Pancreas (tissue), 10 donors: ENCODE data around the gene MAP7. TPM values are rescaled to one million over a fixed set of nuclear protein-coding genes. Genes with fewer than 3 reads are reported as not detected.
"Not testable (repeated sequence)": the region's sequence is repeated elsewhere in the genome, so short reads cannot be mapped to it uniquely, and the experiment has no call there.

ENCODE experiments used
- ATAC-seq, 4 donors: fragments of 200-7000 bp; cut with Tn5 transposase; one replicate each; pipeline versions ENCODE4 v1.8.0 to v1.9.1; 2020; ENCODE audit warnings: mild to moderate bottlenecking in 4 of 4, moderate library complexity in 4 of 4
- DNase-seq, 6 donors: peaks; one replicate each; pipeline ENCODE4 v3.0.0-alpha.2; 2020
- FAIRE-seq: peaks from 2 replicates; lab custom pipeline; 2012; peaks lifted over from hg19 to GRCh38; lab: Jason Lieb, UNC
- H3K27ac ChIP-seq, 4 donors: fragments of 200-600 bp; sonication (generic); 1 replicate in 3 of 4; 2 replicates in 1 of 4; pipeline versions ENCODE4 v1.5.0 to v1.8.0; 2020
- H3K27me3 ChIP-seq, 4 donors: fragments of 200-600 bp; one replicate each; pipeline ENCODE4 v1.8.0; 2021
- H3K36me3 ChIP-seq, 3 donors: fragments of 200-600 bp; sonication (generic) in 1 of 3; one replicate each; pipeline versions ENCODE4 v1.5.0 to v1.8.0; 2020 to 2021
- H3K4me1 ChIP-seq, 3 donors: fragments of 200-600 bp; one replicate each; pipeline ENCODE4 v1.8.0; 2021
- H3K4me3 ChIP-seq, 4 donors: fragments of 200-600 bp; sonication (generic) in 2 of 4; one replicate each; pipeline versions ENCODE4 v1.5.0 to v1.8.0; 2020 to 2021
- H3K9me3 ChIP-seq, 4 donors: fragments of 200-600 bp; one replicate each; pipeline ENCODE4 v1.8.0; 2021
- WGBS, 2 donors: extraction: QIAGEN DNeasy Blood & Tissue Kit; methylation state at CpG; one replicate each; pipeline ENCODE4 v1.1.7; 2013; 5-methylcytosine and 5-hydroxymethylcytosine counted together
- intact Hi-C, 3 donors: fragments of 100-400 bp; cut with DNase I; formaldehyde crosslinking; loops; one replicate each; pipeline versions ENCODE4 v1.11.1 to v1.14.2; 2022
- polyA plus RNA-seq, 2 donors: library from polyadenylated mRNA; stranded (reverse); fragments of 200-250 nt; gene quantifications; one replicate each; pipeline ENCODE4 v1.2.3, GENCODE V29; 2013
- total RNA-seq, 6 donors: library from RNA; stranded (reverse); fragmentation: NEBNext Ultra II Directional in 4 of 6; extraction: Animal tissue kit (Norgen Biotek cat#: 25700) in 4 of 6; gene quantifications; one replicate each; pipeline versions ENCODE4 v1.2.1 to v1.2.4, GENCODE V29; 2021 to 2023
- TF ChIP-seq, protein P1 (sequence below), 4 donors: fragments of 200-600 bp; sonication (generic) in 3 of 4; IDR thresholded peaks; one replicate each; pipeline versions ENCODE4 v1.5.0 to v1.8.0; 2021; ENCODE audit warnings: antibody characterized with exemption in 4 of 4
- donor health status: healthy with polysubstance abuse.
- donor health status: DM: no; HTN: no; CAD: no; lungs with moderate emphysema.
- donor health status: DM: no; HTN: no; CAD: no.
- donor health status: control.
- donor health status: control.
- donor health status: Bipolar disorder and iron deficiency.
- donor health status: DM: yes; HTN: yes; CAD: no.
- donor health status: DM: no; HTN: no; CAD: no.
- donor health status: DM: no; HTN: no; CAD: no.
- donor health status: DM: yes; HTN: yes; CAD: no.

The MAP7 gene
- total and polyA plus RNA-seq, 8 donors: 10.7 to 37.9 (median 24.9) TPM

DNA sequence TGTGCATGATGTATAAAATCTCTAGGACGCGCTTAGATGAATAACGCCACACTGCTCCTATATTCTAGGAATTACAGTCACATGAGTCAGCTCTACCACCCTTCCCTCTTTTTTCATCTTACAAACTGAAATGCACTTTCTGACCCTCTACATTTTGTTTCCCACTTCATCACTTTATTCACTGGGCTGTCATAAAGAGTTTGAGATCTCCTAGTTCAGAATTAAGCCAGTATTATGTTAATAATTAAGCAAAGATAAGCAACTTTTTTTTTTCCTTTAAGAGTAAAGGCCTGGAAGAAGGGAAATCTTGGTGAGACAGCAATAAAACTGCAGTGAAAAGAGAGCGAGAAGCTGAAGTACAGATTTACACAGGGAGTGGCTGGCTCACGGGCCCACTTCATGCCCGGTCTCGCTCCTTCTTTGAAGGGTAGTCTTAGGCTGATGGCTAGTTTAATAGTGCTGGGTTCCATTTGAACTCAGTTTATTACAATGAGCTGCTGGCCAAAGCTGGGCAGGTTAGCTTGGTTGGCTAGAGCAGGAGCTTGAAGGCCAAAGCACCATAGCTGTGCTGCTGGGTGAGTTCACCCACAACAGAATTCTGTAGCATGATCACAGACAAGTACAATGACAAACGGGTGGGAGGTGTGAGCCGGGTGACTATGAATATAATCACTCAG, 110.6 kb downstream of the MAP7 start:
- TF ChIP-seq, protein P1, sequence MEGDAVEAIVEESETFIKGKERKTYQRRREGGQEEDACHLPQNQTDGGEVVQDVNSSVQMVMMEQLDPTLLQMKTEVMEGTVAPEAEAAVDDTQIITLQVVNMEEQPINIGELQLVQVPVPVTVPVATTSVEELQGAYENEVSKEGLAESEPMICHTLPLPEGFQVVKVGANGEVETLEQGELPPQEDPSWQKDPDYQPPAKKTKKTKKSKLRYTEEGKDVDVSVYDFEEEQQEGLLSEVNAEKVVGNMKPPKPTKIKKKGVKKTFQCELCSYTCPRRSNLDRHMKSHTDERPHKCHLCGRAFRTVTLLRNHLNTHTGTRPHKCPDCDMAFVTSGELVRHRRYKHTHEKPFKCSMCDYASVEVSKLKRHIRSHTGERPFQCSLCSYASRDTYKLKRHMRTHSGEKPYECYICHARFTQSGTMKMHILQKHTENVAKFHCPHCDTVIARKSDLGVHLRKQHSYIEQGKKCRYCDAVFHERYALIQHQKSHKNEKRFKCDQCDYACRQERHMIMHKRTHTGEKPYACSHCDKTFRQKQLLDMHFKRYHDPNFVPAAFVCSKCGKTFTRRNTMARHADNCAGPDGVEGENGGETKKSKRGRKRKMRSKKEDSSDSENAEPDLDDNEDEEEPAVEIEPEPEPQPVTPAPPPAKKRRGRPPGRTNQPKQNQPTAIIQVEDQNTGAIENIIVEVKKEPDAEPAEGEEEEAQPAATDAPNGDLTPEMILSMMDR (IDR thresholded peaks at IDR 0.05): no peak
- intact Hi-C loops: no loop called here
- H3K4me1 ChIP-seq: peaks cover 14 to 36% (median 33%) of the 10 kb centered on the region in 3 donors
- H3K36me3 ChIP-seq: no peaks in the 10 kb centered on the region
- no peaks in the 10 kb centered on the region for H3K9me3 ChIP-seq
- ATAC-seq: peak; percentile 63 to 83 (median 74)
- no peak overlapping the region for H3K4me3 ChIP-seq
- 39 to 46% methylated on average over 9 of the region's 9 CpGs for WGBS, 2 donors
- FAIRE-seq: no peak
- H3K27ac ChIP-seq: peak overlapping the region in 3 of 4 donors; percentile 38 to 79 (median 75)
- peak in 3 of 6 donors; percentile 7 to 27 (median 15) for DNase-seq
- H3K27me3 ChIP-seq: no peaks in the 10 kb centered on the region

DNA sequence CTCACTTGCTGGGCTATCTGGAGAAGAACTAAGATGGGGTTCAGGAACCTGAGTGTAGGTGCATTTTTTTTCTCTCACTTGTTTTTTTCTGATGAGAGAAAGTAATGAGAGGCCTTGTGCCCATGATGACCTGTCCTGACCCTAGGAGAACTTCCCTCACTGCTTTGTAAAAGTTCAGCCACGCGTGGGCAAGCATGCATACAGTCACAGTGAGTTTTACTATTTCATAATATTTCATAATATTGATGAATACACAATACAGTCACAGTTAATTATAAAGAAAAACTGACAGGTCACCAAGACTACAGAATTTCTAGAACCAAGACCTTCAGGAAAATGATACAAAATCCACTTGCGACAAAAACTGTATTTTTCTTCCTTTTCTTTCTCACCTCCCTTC, 111.8 kb downstream of the MAP7 start:
- H3K27me3 ChIP-seq: no peaks in the 10 kb centered on the region
- no peak overlapping the region for H3K27ac ChIP-seq
- DNase-seq: no peak
- no peak for FAIRE-seq
- H3K36me3 ChIP-seq: no peaks in the 10 kb centered on the region
- WGBS, 2 donors: 55 to 70% methylated on average over 3 of the region's 3 CpGs
- H3K4me3 ChIP-seq: no peak overlapping the region
- TF ChIP-seq, protein P1 (IDR thresholded peaks at IDR 0.05): no peak
- no peak for ATAC-seq
- H3K4me1 ChIP-seq: peaks cover 18 to 41% (median 35%) of the 10 kb centered on the region in 3 donors
- H3K9me3 ChIP-seq: no peaks in the 10 kb centered on the region
- intact Hi-C loops: no loop called here

DNA sequence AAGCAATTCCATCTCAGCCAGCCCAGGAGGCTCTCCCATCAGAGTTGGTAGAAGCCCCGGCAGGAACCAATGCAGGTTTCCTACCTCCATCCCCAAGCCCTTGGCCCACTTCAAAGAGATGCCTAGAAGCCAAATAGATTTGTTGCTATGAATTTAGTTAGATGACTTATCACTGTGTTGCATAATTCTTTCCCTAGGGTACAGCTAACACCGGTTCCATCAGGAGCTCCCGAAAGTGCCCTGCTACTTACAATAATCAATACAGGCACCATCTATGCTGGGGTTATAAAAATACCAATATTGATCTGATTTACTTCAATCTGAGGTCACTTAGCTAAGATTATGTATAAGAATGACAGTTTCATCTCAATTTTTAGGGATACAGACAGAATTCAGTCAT, 113.0 kb downstream of the MAP7 start:
- Histone ChIP-seq H3K36me3 (no peaks in the 10 kb centered on the region), H3K9me3 (no peaks in the 10 kb centered on the region), H3K27ac (no peak overlapping the region), H3K4me1 (peaks cover 18 to 41% (median 35%) of the 10 kb centered on the region in 3 donors), H3K27me3 (no peaks in the 10 kb centered on the region), H3K4me3 (no peak overlapping the region)
- no peak for FAIRE-seq
- DNase-seq: no peak
- TF ChIP-seq, protein P1 (IDR thresholded peaks at IDR 0.05): no peak
- intact Hi-C loops: no loop called here
- peak in 1 of 4 donors; percentile 31 for ATAC-seq
- 38 to 58% methylated on average over 3 of the region's 3 CpGs for WGBS, 2 donors

DNA sequence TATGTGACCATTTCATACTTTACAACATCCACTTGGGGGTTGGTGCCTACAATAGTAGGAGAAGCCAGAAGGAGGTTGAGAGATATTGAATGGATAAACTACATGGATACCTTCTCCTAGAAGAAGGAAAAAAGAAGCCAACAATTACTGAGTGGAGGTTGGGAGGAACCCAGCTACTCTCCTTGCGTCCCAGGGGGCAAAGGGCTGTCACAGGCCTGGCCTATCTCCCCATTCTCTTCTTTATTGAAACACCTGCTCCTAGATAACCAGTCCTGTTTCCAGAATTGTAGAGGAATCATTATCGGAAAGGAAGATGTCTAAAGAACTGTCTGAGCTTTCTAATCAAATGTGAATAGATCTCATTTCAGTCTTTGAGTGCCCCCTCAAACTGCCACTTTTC, 115.1 kb downstream of the MAP7 start:
- DNase-seq (no peak), FAIRE-seq (no peak), ATAC-seq (no peak)
- Histone ChIP-seq H3K36me3 (no peaks in the 10 kb centered on the region), H3K27me3 (no peaks in the 10 kb centered on the region), H3K27ac (no peak overlapping the region), H3K4me3 (no peak overlapping the region), H3K4me1 (peaks cover 13 to 32% (median 30%) of the 10 kb centered on the region in 3 donors), H3K9me3 (no peaks in the 10 kb centered on the region)
- intact Hi-C loops: no loop called here
- WGBS, 2 donors: 46 to 62% methylated on average over 2 of the region's 2 CpGs
- TF ChIP-seq, protein P1 (IDR thresholded peaks at IDR 0.05): no peak

DNA sequence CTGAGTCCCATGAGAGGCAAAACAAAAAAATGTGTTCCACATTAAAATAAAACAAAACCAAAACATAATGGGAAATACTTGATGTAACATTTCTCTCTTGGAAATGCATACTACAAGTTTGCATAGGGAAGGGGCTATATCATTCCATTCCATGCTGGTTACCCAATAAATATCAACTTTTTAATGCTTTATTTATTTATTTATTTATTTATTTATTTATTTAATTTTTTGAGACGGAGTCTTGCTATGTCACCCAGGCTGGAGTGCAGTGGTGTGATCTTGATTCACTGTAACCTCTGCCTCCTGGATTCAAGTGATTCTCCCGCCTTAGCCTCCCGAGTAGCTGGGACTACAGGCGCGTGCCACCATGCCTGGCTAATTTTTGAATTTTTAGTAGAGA, 118.9 kb downstream of the MAP7 start:
- intact Hi-C loops, H3K36me3 ChIP-seq, H3K27me3 ChIP-seq, H3K9me3 ChIP-seq, H3K27ac ChIP-seq, DNase-seq, FAIRE-seq, H3K4me3 ChIP-seq, ATAC-seq: not testable (repeated sequence)
- H3K4me1 ChIP-seq: peaks cover 16 to 45% (median 40%) of the 10 kb centered on the region in 3 donors
- 95 to 99% methylated on average over 5 of the region's 5 CpGs for WGBS, 2 donors
